A673 (cell line): Measurements from ENCODE around the gene SPACA7. TPM values are rescaled to one million over a fixed set of nuclear protein-coding genes. Genes with fewer than 3 reads are reported as not detected.

Experiments used
- BruUV-seq: library from RNA; stranded (reverse); fragments of 400-500 nt; replicated peaks from 2 replicates; lab custom pipeline; 2021; lab: Mats Ljungman, UMichigan
- CTCF ChIA-PET: fragments of 300-600 bp; sonication (Branson Sonifier 250); formaldehyde crosslinking; loops from one replicate; lab custom pipeline; 2022; ENCODE audit warnings: antibody characterized with exemption; lab: Charles Lee
- POLR2A ChIA-PET: fragments of 300-600 bp; sonication (Branson Sonifier 250); formaldehyde crosslinking; loops from one replicate; lab custom pipeline; 2022; ENCODE audit warnings: antibody characterized with exemption; ENCODE audit not compliant: low non-redundant PET; lab: Charles Lee
- DNase-seq: peaks from one replicate; pipeline ENCODE4 v3.0.0-alpha.2; 2015; ENCODE audit warnings: low spot score
- H3K27ac ChIP-seq: fragments of 200-600 bp; sonication (generic); 2 replicates; pipeline ENCODE4 v1.5.1; 2016; ENCODE audit warnings: mixed run types, low read depth, mild to moderate bottlenecking, mixed read lengths, antibody characterized with exemption, low read length; ENCODE audit not compliant: poor library complexity, severe bottlenecking
- H3K27me3 ChIP-seq: fragments of 200-600 bp; sonication (generic); replicated peaks from 2 replicates; pipeline ENCODE4 v1.6.1; 2017; ENCODE audit warnings: mixed run types, low read depth, mild to moderate bottlenecking, mixed read lengths, antibody characterized with exemption, low read length; ENCODE audit not compliant: insufficient read depth, poor library complexity
- H3K36me3 ChIP-seq: fragments of 200-600 bp; sonication (generic); 2 replicates; pipeline ENCODE4 v1.6.1; 2016; ENCODE audit warnings: mixed run types, mild to moderate bottlenecking, mixed read lengths, antibody characterized with exemption, low read length; ENCODE audit not compliant: insufficient read depth, poor library complexity, severe bottlenecking
- H3K4me1 ChIP-seq: fragments of 200-600 bp; sonication (generic); 2 replicates; pipeline ENCODE4 v1.6.1; 2017; ENCODE audit warnings: mixed run types, mild to moderate bottlenecking, mixed read lengths, antibody characterized with exemption, low read length; ENCODE audit not compliant: insufficient read depth, poor library complexity, severe bottlenecking
- H3K4me3 ChIP-seq: fragments of 200-600 bp; sonication (generic); 2 replicates; pipeline ENCODE4 v1.5.1; 2016; ENCODE audit warnings: low read depth, mixed run types, mild to moderate bottlenecking, mixed read lengths, low read length; ENCODE audit not compliant: poor library complexity, severe bottlenecking
- H3K9me3 ChIP-seq: fragments of 200-600 bp; sonication (generic); 2 replicates; pipeline ENCODE4 v1.6.1; 2016; ENCODE audit warnings: mixed run types, low read depth, mild to moderate bottlenecking, mixed read lengths, antibody characterized with exemption, low read length; ENCODE audit not compliant: poor library complexity, severe bottlenecking
- EZH2 ChIP-seq: fragments of 200-600 bp; sonication (generic); IDR thresholded peaks from 2 replicates; pipeline ENCODE4 v1.6.1; 2017; ENCODE audit warnings: borderline replicate concordance, low read depth, mild to moderate bottlenecking, mixed read lengths, antibody characterized with exemption, low read length; ENCODE audit not compliant: poor library complexity, severe bottlenecking
- intact Hi-C: fragments of 100-400 bp; cut with micrococcal nuclease; formaldehyde crosslinking; loops from one replicate; pipeline ENCODE4 v1.10.0; 2022; ENCODE audit not compliant: unreplicated experiment
- total RNA-seq: library from RNA; stranded (reverse); gene quantifications from 2 replicates; pipeline ENCODE4 v1.2.3, GENCODE V29; 2021
- TF ChIP-seq, protein P1 (sequence below): fragments of 300-800, 200-600 bp; sonication (generic); conservative IDR thresholded peaks from 2 replicates; pipeline ENCODE4 v1.5.1; 2017; ENCODE audit warnings: low read depth, mild to moderate bottlenecking, antibody characterized with exemption, low read length, moderate library complexity, mixed read lengths

Gene SPACA7
- total RNA-seq, 1 experiment from 2014 or later: not detected

DNA sequence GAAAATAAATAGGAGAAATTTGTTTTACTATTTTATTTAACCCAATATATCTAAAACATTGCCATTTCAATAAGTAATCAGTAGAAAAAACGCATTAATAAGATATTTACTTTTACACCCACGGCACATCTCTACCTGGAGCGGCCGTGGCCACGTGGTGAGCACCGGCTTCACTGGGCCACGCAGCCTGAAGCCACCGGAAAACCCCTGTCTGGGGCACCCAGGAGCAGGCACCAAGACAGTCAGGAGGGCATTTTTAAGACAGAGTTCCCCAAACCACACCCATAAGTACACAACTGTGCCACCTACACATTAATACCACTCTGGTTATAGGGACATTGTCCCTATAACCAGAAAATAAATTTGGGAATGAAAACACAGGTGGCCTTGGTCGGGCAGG is 80.9 kb downstream of the SPACA7 start:
- CTCF ChIA-PET: no interaction called here

DNA sequence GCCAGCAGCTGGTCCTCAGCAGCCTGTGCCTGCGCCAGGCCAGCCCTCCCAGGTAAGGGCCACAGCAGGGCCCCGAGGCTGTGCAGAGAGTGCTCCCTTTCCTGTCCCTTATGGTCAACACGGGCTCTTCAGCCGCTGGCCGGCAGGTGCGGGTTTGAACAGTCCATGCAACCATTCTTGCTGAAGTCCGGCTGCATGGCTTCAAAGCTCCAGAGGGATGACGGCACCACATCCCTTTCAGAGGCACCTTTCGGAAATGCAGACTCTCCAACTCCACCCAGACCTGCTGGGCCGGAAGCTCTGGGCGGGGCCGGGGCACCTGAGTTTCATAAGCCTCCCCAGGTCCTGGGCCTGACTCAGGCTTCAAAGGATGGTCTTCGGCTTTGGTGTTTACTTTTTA is 81.3 kb downstream of the SPACA7 start:
- CTCF ChIA-PET: no interaction called here
- no peaks in the 10 kb centered on the region for H3K27me3 ChIP-seq

More for the DNA sequence above, 80.9 kb downstream of the SPACA7 start:
- no peaks in the 10 kb centered on the region for H3K27me3 ChIP-seq
- H3K9me3 ChIP-seq: peaks cover 5% of the 10 kb centered on the region
- no peaks in the 10 kb centered on the region for H3K36me3 ChIP-seq
- intact Hi-C loops: no loop called here
- H3K27ac ChIP-seq: no peak overlapping the region
- TF ChIP-seq, protein P1, sequence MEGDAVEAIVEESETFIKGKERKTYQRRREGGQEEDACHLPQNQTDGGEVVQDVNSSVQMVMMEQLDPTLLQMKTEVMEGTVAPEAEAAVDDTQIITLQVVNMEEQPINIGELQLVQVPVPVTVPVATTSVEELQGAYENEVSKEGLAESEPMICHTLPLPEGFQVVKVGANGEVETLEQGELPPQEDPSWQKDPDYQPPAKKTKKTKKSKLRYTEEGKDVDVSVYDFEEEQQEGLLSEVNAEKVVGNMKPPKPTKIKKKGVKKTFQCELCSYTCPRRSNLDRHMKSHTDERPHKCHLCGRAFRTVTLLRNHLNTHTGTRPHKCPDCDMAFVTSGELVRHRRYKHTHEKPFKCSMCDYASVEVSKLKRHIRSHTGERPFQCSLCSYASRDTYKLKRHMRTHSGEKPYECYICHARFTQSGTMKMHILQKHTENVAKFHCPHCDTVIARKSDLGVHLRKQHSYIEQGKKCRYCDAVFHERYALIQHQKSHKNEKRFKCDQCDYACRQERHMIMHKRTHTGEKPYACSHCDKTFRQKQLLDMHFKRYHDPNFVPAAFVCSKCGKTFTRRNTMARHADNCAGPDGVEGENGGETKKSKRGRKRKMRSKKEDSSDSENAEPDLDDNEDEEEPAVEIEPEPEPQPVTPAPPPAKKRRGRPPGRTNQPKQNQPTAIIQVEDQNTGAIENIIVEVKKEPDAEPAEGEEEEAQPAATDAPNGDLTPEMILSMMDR: no peak
- no peak for TF ChIP-seq EZH2
- POLR2A ChIA-PET: no interaction called here
- no peak overlapping the region for H3K4me3 ChIP-seq
- no TSS peak for BruUV-seq
- H3K4me1 ChIP-seq: no peaks in the 10 kb centered on the region
- DNase-seq: no peak

DNA sequence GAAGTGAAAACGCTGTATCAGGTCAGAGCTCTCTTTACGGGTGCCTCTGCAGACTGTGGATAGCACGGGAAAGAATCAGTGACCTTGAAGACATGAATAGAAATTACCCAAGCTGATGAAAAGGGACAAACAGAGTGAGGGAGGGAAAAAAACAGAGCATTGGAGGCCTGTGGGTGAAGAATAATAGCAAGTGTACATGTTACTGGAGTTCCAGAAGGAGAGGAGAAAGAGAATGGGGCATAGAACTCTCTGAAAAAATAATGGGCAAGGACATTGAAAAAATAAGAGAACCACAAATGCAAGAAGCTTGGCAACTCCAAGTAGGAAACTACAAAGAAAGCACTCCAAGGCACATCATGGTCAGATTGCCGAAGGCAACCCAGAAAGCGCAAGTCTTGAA is 86.3 kb downstream of the SPACA7 start:
- Histone ChIP-seq H3K27me3 (no peaks in the 10 kb centered on the region), H3K9me3 (peaks cover 5% of the 10 kb centered on the region), H3K36me3 (no peaks in the 10 kb centered on the region), H3K27ac (no peak overlapping the region), H3K4me1 (no peaks in the 10 kb centered on the region), H3K4me3 (no peak overlapping the region)
- CTCF ChIA-PET: no interaction called here
- TF ChIP-seq, protein P1: no peak
- no peak for TF ChIP-seq EZH2
- intact Hi-C loops: no loop called here
- POLR2A ChIA-PET: no interaction called here
- DNase-seq: no peak
- no TSS peak for BruUV-seq

More for the DNA sequence above, 81.3 kb downstream of the SPACA7 start:
- H3K4me1 ChIP-seq: no peaks in the 10 kb centered on the region
- H3K9me3 ChIP-seq: peaks cover 5% of the 10 kb centered on the region
- DNase-seq: no peak
- H3K4me3 ChIP-seq: no peak overlapping the region
- no peak overlapping the region for H3K27ac ChIP-seq
- no peaks in the 10 kb centered on the region for H3K36me3 ChIP-seq
- no peak for TF ChIP-seq EZH2
- TF ChIP-seq, protein P1: no peak
- POLR2A ChIA-PET: no interaction called here
- intact Hi-C loops: no loop called here
- no TSS peak for BruUV-seq
